Measurements from ENCODE around the gene RNLS. TPM values are rescaled to one million over a fixed set of nuclear protein-coding genes. Genes with fewer than 3 reads are reported as not detected.

Gene RNLS
- total and polyA plus RNA-seq, 2 of the 8 experiments (the other 6 are each of a cell fraction or from before 2014, with no cell fraction given) = 7.5 to 12.7 TPM

- 87% methylated on average over 4 of the region's 4 CpGs; no CpG with 5 or more reads in 1 of the 2 experiments for WGBS, 2 experiments (ENCODE audit: extremely low coverage in 1 of 2, insufficient coverage in 1 of 2, insufficient read length in 1 of 2, insufficient replicate concordance in 2 of 2, low coverage in 1 of 2, low lambda C conversion rate in 2 of 2, missing lambda C conversion rate in 1 of 2)
- H3K23ac ChIP-seq (ENCODE audit: insufficient read length) = no peak overlapping the region
- no peak for FAIRE-seq
- TF ChIP-seq CBX8 (IDR thresholded peaks at IDR 0.05; ENCODE audit: borderline replicate concordance, low read depth, low read length) (no peak), KDM5A (IDR thresholded peaks at IDR 0.05; ENCODE audit: low read length) (no peak), EZH2 (IDR thresholded peaks at IDR 0.05; ENCODE audit: low read depth, low read length, severe bottlenecking) (no peak), TAF1 (IDR thresholded peaks at IDR 0.05; ENCODE audit: low read depth, low read length) (no peak), YY1 (IDR thresholded peaks at IDR 0.05; ENCODE audit: low read depth, low read length) (no peak), CREB1 (IDR thresholded peaks at IDR 0.05) (no peak), CBX5 (IDR thresholded peaks at IDR 0.05; ENCODE audit: low read depth, low read length) (no peak), SP4 (IDR thresholded peaks at IDR 0.05; ENCODE audit: low read length) (no peak), POU5F1 (IDR thresholded peaks at IDR 0.05; ENCODE audit: low read depth, low read length) (no peak), SRF (IDR thresholded peaks at IDR 0.05; ENCODE audit: low read depth, low read length) (no peak), ATF3 (IDR thresholded peaks at IDR 0.05; ENCODE audit: insufficient read depth, low read depth, low read length) (no peak), CTCF (IDR thresholded peaks at IDR 0.05; ENCODE audit: control extremely low read depth in 1 of 3, insufficient read depth in 1 of 3, low read depth in 1 of 3, low read length in 3 of 3) (no peak)
These were observed 326.2 kb downstream of the RNLS start for GRCh38 chr10:88256886-88257285.

More at GRCh38 chr10:88256886-88257285, 326.2 kb downstream of the RNLS start:
- Histone ChIP-seq H3K18ac (ENCODE audit: extremely low read depth, low read length) (no peak overlapping the region), H4K91ac (replicated peaks; ENCODE audit: insufficient read length, low read length) (no peak overlapping the region), H3K79me2 (ENCODE audit: control insufficient read depth in 1 of 2, insufficient read depth in 2 of 2, low read length in 2 of 2) (no peaks in the 10 kb centered on the region), H3K23me2 (ENCODE audit: low read depth, low read length) (no peaks in the 10 kb centered on the region), H2AFZ (ENCODE audit: low read length) (no peak overlapping the region), H2BK120ac (replicated peaks; ENCODE audit: low read depth, low read length) (no peak overlapping the region), H3K79me1 (ENCODE audit: low read depth, low read length) (no peaks in the 10 kb centered on the region), H4K8ac (ENCODE audit: extremely low read depth, insufficient read depth, low read length) (no peak overlapping the region), H3K36me3 (ENCODE audit: control insufficient read depth in 2 of 4, insufficient read depth in 4 of 4, low read length in 3 of 4) (no peaks in the 10 kb centered on the region), H2AK5ac (ENCODE audit: low read depth, low read length) (no peak overlapping the region), H3K27me3 (replicated peaks in 1 of 4; ENCODE audit: control insufficient read depth in 3 of 4, extremely low read depth in 1 of 4, insufficient read depth in 3 of 4, low read length in 3 of 4) (no peaks in the 10 kb centered on the region), H2BK5ac (ENCODE audit: low read depth, low read length) (no peak overlapping the region), H3K14ac (ENCODE audit: insufficient read length) (no peak overlapping the region), H3K9ac (replicated peaks in 1 of 4; ENCODE audit: extremely low read depth in 1 of 4, low read depth in 3 of 4, low read length in 3 of 4) (no peak overlapping the region), H3K4me1 (replicated peaks in 1 of 4; ENCODE audit: control insufficient read depth in 3 of 4, insufficient read depth in 4 of 4, low read length in 3 of 4) (no peaks in the 10 kb centered on the region), H3K9me3 (ENCODE audit: insufficient read depth in 2 of 2, low read depth in 1 of 2, low read length in 1 of 2) (no peaks in the 10 kb centered on the region), H4K5ac (ENCODE audit: insufficient read length, low read depth, low read length) (no peak overlapping the region), H3K4ac (replicated peaks; ENCODE audit: insufficient read length, low read depth, low read length) (no peak overlapping the region), H2BK15ac (ENCODE audit: low read length) (no peak overlapping the region), H4K20me1 (replicated peaks in 1 of 2; ENCODE audit: control insufficient read depth in 1 of 2, insufficient read depth in 2 of 2, low read length in 2 of 2) (no peaks in the 10 kb centered on the region), H3K4me3 (ENCODE audit: extremely low read depth in 1 of 4, insufficient read depth in 2 of 4, low read depth in 3 of 4, low read length in 4 of 4) (no peak overlapping the region), H3K56ac (replicated peaks; ENCODE audit: insufficient read length, low read depth, low read length) (no peak overlapping the region), H2BK20ac (ENCODE audit: low read length) (no peak overlapping the region), H2BK12ac (ENCODE audit: low read depth, low read length) (no peak overlapping the region), H3K27ac (ENCODE audit: low read depth, low read length) (no peak overlapping the region), H3K4me2 (ENCODE audit: insufficient read depth in 1 of 2, low read depth in 2 of 2, low read length in 2 of 2) (no peak overlapping the region)
- CTCF ChIA-PET (ENCODE audit: partially characterized antibody) = interaction anchor here (0.6 kb wide), 1 partner anchor 407 kb away, joined by 4 read pairs; no protein-coding TSS in a partner anchor
- POLR2A ChIA-PET (ENCODE audit: partially characterized antibody) = interaction anchor here (0.5 to 0.6 kb wide), 2 partner anchors 32 to 55 kb away, joined by 3 to 4 read pairs; no protein-coding TSS in a partner anchor
- DNase-seq (ENCODE audit: low read depth in 1 of 2, low spot score in 2 of 2) = no peak
